GM12878 (cell line): ENCODE results near the gene CD14. TPM values are rescaled to one million over a fixed set of nuclear protein-coding genes. Genes with fewer than 3 reads are reported as not detected.

Source experiments
- ATAC-seq: fragments of 200-7000 bp; cut with Tn5 transposase; 3 replicates; pipeline ENCODE4 v1.9.1; 2020; ENCODE audit warnings: mild to moderate bottlenecking, moderate library complexity
- BruUV-seq: library from RNA; stranded (reverse); fragments of 400-500 nt; replicated peaks from 2 replicates; lab custom pipeline; 2021; lab: Mats Ljungman, UMichigan
- CTCF ChIA-PET: fragments of 300-600 bp; sonication (Branson Sonifier 250); formaldehyde crosslinking; extraction: SDS; loops from one replicate; lab custom pipeline; 2021; ENCODE audit warnings: inconsistent platforms; lab: Yijun Ruan, JAX
- POLR2A ChIA-PET: fragments of 350-600 bp; formaldehyde crosslinking; extraction: SDS; loops from one replicate; lab custom pipeline; 2021; ENCODE audit warnings: inconsistent platforms; lab: Charles Lee
- RAD21 ChIA-PET: fragments of 300-600 bp; sonication (Branson Sonifier 250); formaldehyde crosslinking; loops from one replicate; lab custom pipeline; 2023; ENCODE audit warnings: antibody characterized with exemption; ENCODE audit not compliant: unreplicated experiment; lab: Charles Lee
- SMC1A ChIA-PET: fragments of 300-600 bp; sonication (Branson Sonifier 250); formaldehyde crosslinking; loops from one replicate; lab custom pipeline; 2023; ENCODE audit not compliant: unreplicated experiment, uncharacterized antibody; lab: Charles Lee
- DNase-seq: peaks from one replicate; pipeline ENCODE4 v3.0.0-alpha.2; 2011; ENCODE audit warnings: low read depth, low spot score
- FAIRE-seq: peaks from 3 replicates; lab custom pipeline; 2011; peaks lifted over from hg19 to GRCh38; lab: Jason Lieb, UNC
- H2AFZ ChIP-seq: 2 replicates; pipeline ENCODE4 v1.6.0; 2011; ENCODE audit warnings: low read depth, low read length, control low read depth; ENCODE audit not compliant: control insufficient read depth
- H3K27ac ChIP-seq: 2 replicates; pipeline ENCODE4 v1.5.1; 2011; ENCODE audit warnings: control low read depth; ENCODE audit not compliant: control insufficient read depth, insufficient read depth
- H3K27me3 ChIP-seq, 2 experiments: replicated peaks in 1 of 2; 2 replicates each; pipeline versions ENCODE4 v1.6.0 to v1.6.1; 2011; ENCODE audit warnings: low read length in 1 of 2; ENCODE audit not compliant: control insufficient read depth in 2 of 2, insufficient read depth in 2 of 2
- H3K36me3 ChIP-seq, 2 experiments: 2 replicates each; pipeline ENCODE4 v1.5.1; 2011; ENCODE audit warnings: low read length in 1 of 2; ENCODE audit not compliant: control insufficient read depth in 2 of 2, insufficient read depth in 2 of 2
- H3K4me1 ChIP-seq: 2 replicates; pipeline ENCODE4 v1.6.1; 2011; ENCODE audit warnings: mild to moderate bottlenecking, low read length, moderate library complexity, mixed read lengths; ENCODE audit not compliant: control insufficient read depth, insufficient read depth
- H3K4me2 ChIP-seq: 2 replicates; pipeline ENCODE4 v1.6.0; 2011; ENCODE audit warnings: control low read depth; ENCODE audit not compliant: control insufficient read depth, insufficient read depth
- H3K4me3 ChIP-seq: fragments of 200-600 bp; sonication (generic); 2 replicates; pipeline ENCODE4 v1.5.1; 2016
- H3K79me2 ChIP-seq: 2 replicates; pipeline ENCODE4 v1.6.0; 2011; ENCODE audit warnings: low read length; ENCODE audit not compliant: control insufficient read depth, insufficient read depth
- H3K9ac ChIP-seq: 2 replicates; pipeline ENCODE4 v1.8.0; 2011; ENCODE audit warnings: low read length, control low read depth, mixed read lengths; ENCODE audit not compliant: control insufficient read depth, insufficient read depth
- H3K9me3 ChIP-seq: replicated peaks from 3 replicates; pipeline ENCODE4 v1.5.1; 2011; ENCODE audit warnings: mild to moderate bottlenecking, low read length; ENCODE audit not compliant: control insufficient read depth, insufficient read depth
- H4K20me1 ChIP-seq: 2 replicates; pipeline ENCODE4 v1.6.0; 2011; ENCODE audit not compliant: control insufficient read depth, insufficient read depth
- ASH2L ChIP-seq: fragments of 300-600, 200-600 bp; sonication (generic); IDR thresholded peaks from 2 replicates; pipeline ENCODE4 v1.6.1; 2017; ENCODE audit warnings: low read depth, mild to moderate bottlenecking, borderline replicate concordance
- BACH1 ChIP-seq: fragments of 450-650 bp; IDR thresholded peaks from 2 replicates; pipeline ENCODE4 v1.6.1; 2017; ENCODE audit warnings: mild to moderate bottlenecking, borderline replicate concordance
- CEBPB ChIP-seq, 2 experiments: fragments of 150-350 bp in 1 of 2; IDR thresholded peaks; 2 replicates each; pipeline ENCODE4 v1.6.1; 2012 to 2014; ENCODE audit warnings: low read depth in 2 of 2, low read length in 2 of 2, borderline replicate concordance in 1 of 2, inconsistent platforms in 1 of 2
- CREM ChIP-seq: IDR thresholded peaks from 2 replicates; pipeline ENCODE4 v1.6.1; 2014; ENCODE audit warnings: antibody characterized with exemption, low read depth
- MYB ChIP-seq: fragments of 150-350 bp; IDR thresholded peaks from 2 replicates; pipeline ENCODE4 v1.6.1; 2014; ENCODE audit warnings: mild to moderate bottlenecking, low read depth, low read length, borderline replicate concordance
- NFYB ChIP-seq: IDR thresholded peaks from 2 replicates; pipeline ENCODE4 v1.6.1; 2011; ENCODE audit warnings: low read depth, mild to moderate bottlenecking, low read length, improper control_type of control experiment, moderate library complexity; ENCODE audit not compliant: insufficient read depth
- NRF1 ChIP-seq: conservative IDR thresholded peaks from 2 replicates; pipeline ENCODE4 v1.6.1; 2011; ENCODE audit warnings: mild to moderate bottlenecking, low read depth, low read length, improper control_type of control experiment
- POLR2AphosphoS2 ChIP-seq: IDR thresholded peaks from 2 replicates; pipeline ENCODE4 v1.6.1; 2011; ENCODE audit warnings: low read depth, mild to moderate bottlenecking, low read length, improper control_type of control experiment, moderate library complexity
- STAT1 ChIP-seq: fragments of 450-650 bp; conservative IDR thresholded peaks from 2 replicates; pipeline ENCODE4 v1.6.1; 2014; ENCODE audit warnings: antibody characterized with exemption, mild to moderate bottlenecking
- SUPT20H ChIP-seq: IDR thresholded peaks from 2 replicates; pipeline ENCODE4 v1.6.1; 2011; ENCODE audit warnings: low read depth, mild to moderate bottlenecking, low read length, moderate library complexity, borderline replicate concordance; ENCODE audit not compliant: control insufficient read depth
- TARDBP ChIP-seq: IDR thresholded peaks from 2 replicates; pipeline ENCODE4 v1.6.1; 2016; ENCODE audit warnings: borderline replicate concordance
- WGBS: methylation state at CpG from one replicate; pipeline ENCODE4 v1.1.6; 2016; ENCODE audit warnings: low lambda C conversion rate; ENCODE audit not compliant: insufficient replicate concordance, insufficient coverage; ENCODE audit errors: missing lambda C conversion rate; 5-methylcytosine and 5-hydroxymethylcytosine counted together
- in situ Hi-C: fragments of 300-500 bp; cut with MboI; formaldehyde crosslinking; loops from 9 replicates; pipeline ENCODE4 v1.14.3; 2018; ENCODE audit warnings: mixed read lengths
- intact Hi-C: fragments of 100-400 bp; cut with micrococcal nuclease; formaldehyde crosslinking; loops from one replicate; pipeline ENCODE4 v1.14.2; 2022; ENCODE audit not compliant: unreplicated experiment
- polyA plus RNA-seq, 11 experiments: library from polyadenylated mRNA; depleted of rRNA in 4 of 11; unstranded in 6 of 11; stranded (reverse) in 5 of 11; fragments of >200 nt; fragmentation: Nextera tagmentation in 4 of 11; fragmentation: Illumina TruSeq in 1 of 11; extraction: Ambion mirVana in 4 of 11; extraction: Trizol in 1 of 11; gene quantifications; 1 replicate in 1 of 11; 2 replicates in 10 of 11; pipeline versions ENCODE4 v1.2.1 to v1.2.3, GENCODE V29; 2011 to 2016; ENCODE audit warnings: inconsistent platforms in 2 of 11, missing spikeins in 2 of 11, low read depth in 1 of 11
- total RNA-seq, 4 experiments: library from RNA; depleted of rRNA in 3 of 4; stranded (reverse); fragments of >200 nt in 3 of 4; fragmentation: Illumina TruSeq in 1 of 4; extraction: Trizol in 1 of 4; gene quantifications; 2 replicates each; pipeline versions ENCODE4 v1.2.1 to v1.2.3, GENCODE V29; 2013 to 2021
- TF ChIP-seq, protein P1 (sequence below): fragments of 450-650 bp; IDR thresholded peaks from 2 replicates; pipeline ENCODE4 v1.6.1; 2017; ENCODE audit warnings: mild to moderate bottlenecking, moderate library complexity

The CD14 gene
- total and polyA plus RNA-seq, 10 of the 15 experiments (the other 5 are each of a cell fraction or from before 2014, with no cell fraction given), result 0.09 to 0.72 (median 0.18) TPM; not detected in 5

DNA sequence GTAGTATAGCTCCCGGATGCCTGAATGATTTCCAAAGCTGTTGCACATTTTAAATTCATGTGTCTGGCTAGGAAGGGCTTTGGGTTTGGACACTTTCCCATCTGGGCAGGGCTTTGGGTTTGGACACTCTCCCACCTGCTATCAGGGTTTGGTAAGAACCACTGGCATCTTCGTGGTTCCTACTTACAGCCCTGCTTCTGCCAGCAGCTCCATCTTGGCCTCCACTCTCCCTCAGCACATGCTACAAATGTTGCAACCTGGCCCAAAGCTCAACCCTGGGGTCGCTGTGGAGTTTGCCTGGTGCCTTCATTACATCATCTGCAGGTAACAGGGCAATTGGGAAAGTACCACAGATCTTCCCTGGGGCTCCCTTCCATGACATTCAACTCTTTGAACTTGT is 9.7 kb upstream of the CD14 start:
- POLR2A ChIA-PET, result no interaction called here
- in situ Hi-C loops, result no loop called here
- CTCF ChIA-PET, result no interaction called here
- no TSS peak for BruUV-seq
- no peaks in the 10 kb centered on the region for H3K9me3 ChIP-seq
- H3K4me2 ChIP-seq, result no peak overlapping the region
- peaks cover 4% of the 10 kb centered on the region for H3K4me1 ChIP-seq
- 40% methylated on average over 3 of the region's 3 CpGs for WGBS
- H3K27ac ChIP-seq, result no peak overlapping the region
- H3K27me3 ChIP-seq, result no peaks in the 10 kb centered on the region
- DNase-seq (no peak), FAIRE-seq (no peak), ATAC-seq (no peak)
- SMC1A ChIA-PET, result interaction anchor here (0.9 kb wide), 1 partner anchor 88 kb away, joined by 3 read pairs; no protein-coding TSS in a partner anchor
- H3K4me3 ChIP-seq, result no peak overlapping the region
- peaks cover 25% of the 10 kb centered on the region for H3K79me2 ChIP-seq
- TF ChIP-seq MYB (no peak), BACH1 (no peak), NFYB (no peak), POLR2AphosphoS2 (no peak), SUPT20H (no peak), CEBPB (IDR thresholded peaks at IDR 0.05; ENCODE audit: borderline replicate concordance in 1 of 2, low read depth in 2 of 2, low read length in 2 of 2) (no peak), CREM (no peak), ASH2L (no peak), TARDBP (no peak), NRF1 (no peak), STAT1 (no peak)
- TF ChIP-seq, protein P1, sequence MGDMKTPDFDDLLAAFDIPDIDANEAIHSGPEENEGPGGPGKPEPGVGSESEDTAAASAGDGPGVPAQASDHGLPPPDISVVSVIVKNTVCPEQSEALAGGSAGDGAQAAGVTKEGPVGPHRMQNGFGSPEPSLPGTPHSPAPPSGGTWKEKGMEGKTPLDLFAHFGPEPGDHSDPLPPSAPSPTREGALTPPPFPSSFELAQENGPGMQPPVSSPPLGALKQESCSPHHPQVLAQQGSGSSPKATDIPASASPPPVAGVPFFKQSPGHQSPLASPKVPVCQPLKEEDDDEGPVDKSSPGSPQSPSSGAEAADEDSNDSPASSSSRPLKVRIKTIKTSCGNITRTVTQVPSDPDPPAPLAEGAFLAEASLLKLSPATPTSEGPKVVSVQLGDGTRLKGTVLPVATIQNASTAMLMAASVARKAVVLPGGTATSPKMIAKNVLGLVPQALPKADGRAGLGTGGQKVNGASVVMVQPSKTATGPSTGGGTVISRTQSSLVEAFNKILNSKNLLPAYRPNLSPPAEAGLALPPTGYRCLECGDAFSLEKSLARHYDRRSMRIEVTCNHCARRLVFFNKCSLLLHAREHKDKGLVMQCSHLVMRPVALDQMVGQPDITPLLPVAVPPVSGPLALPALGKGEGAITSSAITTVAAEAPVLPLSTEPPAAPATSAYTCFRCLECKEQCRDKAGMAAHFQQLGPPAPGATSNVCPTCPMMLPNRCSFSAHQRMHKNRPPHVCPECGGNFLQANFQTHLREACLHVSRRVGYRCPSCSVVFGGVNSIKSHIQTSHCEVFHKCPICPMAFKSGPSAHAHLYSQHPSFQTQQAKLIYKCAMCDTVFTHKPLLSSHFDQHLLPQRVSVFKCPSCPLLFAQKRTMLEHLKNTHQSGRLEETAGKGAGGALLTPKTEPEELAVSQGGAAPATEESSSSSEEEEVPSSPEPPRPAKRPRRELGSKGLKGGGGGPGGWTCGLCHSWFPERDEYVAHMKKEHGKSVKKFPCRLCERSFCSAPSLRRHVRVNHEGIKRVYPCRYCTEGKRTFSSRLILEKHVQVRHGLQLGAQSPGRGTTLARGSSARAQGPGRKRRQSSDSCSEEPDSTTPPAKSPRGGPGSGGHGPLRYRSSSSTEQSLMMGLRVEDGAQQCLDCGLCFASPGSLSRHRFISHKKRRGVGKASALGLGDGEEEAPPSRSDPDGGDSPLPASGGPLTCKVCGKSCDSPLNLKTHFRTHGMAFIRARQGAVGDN, result no peak
- RAD21 ChIA-PET, result interaction anchor here (1.1 to 1.3 kb wide), 2 partner anchors 10 to 270 kb away, joined by 3 read pairs; partner anchors contain the start of gene CD14
- intact Hi-C loops, result no loop called here
- H4K20me1 ChIP-seq, result no peaks in the 10 kb centered on the region
- peaks cover 0 to 11% of the 10 kb centered on the region in 2 experiments; a peak in 2 of 4 replicates for H3K36me3 ChIP-seq
- no peak overlapping the region for H2AFZ ChIP-seq
- H3K9ac ChIP-seq, result no peak overlapping the region
